SK-N-MC (cell line): ENCODE measurements around the gene MAP4K2.

Experiments
- DNase-seq: peaks from one replicate; pipeline ENCODE4 v3.0.0-alpha.2; 2011; ENCODE audit warnings: low read depth, low spot score
- H3K27ac ChIP-seq: fragments of 200-600 bp; sonication (generic); 2 replicates; pipeline ENCODE4 v1.5.1; 2016; ENCODE audit warnings: mixed run types
- H3K36me3 ChIP-seq: fragments of 200-600 bp; sonication (generic); 2 replicates; pipeline ENCODE4 v1.6.1; 2017; ENCODE audit warnings: antibody characterized with exemption, low read length, mixed read lengths; ENCODE audit not compliant: insufficient read depth
- H3K4me3 ChIP-seq: fragments of 200-600 bp; sonication (generic); 2 replicates; pipeline ENCODE4 v1.5.1; 2016
- H3K9ac ChIP-seq: fragments of 200-600 bp; sonication (generic); 2 replicates; pipeline ENCODE4 v1.8.0; 2017; ENCODE audit warnings: mixed run types, mixed read lengths; ENCODE audit not compliant: insufficient read length
- H3K9me3 ChIP-seq: fragments of 200-600 bp; sonication (generic); 2 replicates; pipeline ENCODE4 v1.6.1; 2017; ENCODE audit warnings: low read depth, mild to moderate bottlenecking, antibody characterized with exemption, low read length, moderate library complexity, mixed read lengths
- EZH2 ChIP-seq: fragments of 200-600 bp; sonication (generic); IDR thresholded peaks from one replicate; pipeline ENCODE4 v1.6.1; 2017; ENCODE audit warnings: antibody characterized with exemption
- FOXP2 ChIP-seq: optimal IDR thresholded peaks from 2 replicates; pipeline ENCODE3; 2011; ENCODE audit warnings: mild to moderate bottlenecking, moderate library complexity; ENCODE audit not compliant: insufficient read depth; ENCODE audit errors: extremely low read length, control extremely low read depth
- POLR2AphosphoS5 ChIP-seq: IDR thresholded peaks from 2 replicates; pipeline ENCODE4 v1.6.1; 2012; ENCODE audit warnings: mild to moderate bottlenecking, low read depth, low read length, borderline replicate concordance

Gene MAP4K2

GRCh38 chr11:64759722-64760719 is 43.0 kb downstream of the MAP4K2 start, which contains the start of gene PYGM:
Gene PYGM, minus strand, starts transcription at chr11:64759974. Its CDS starts 76 bp downstream, at chr11:64759898.
- no peak for DNase-seq
- Histone ChIP-seq H3K9ac (no peak within 1 kb of the TSS), H3K9me3 (no peaks in the 10 kb centered on the region), H3K4me3 (no peak within 1 kb of the TSS), H3K36me3 (peaks cover 25% of the 10 kb centered on the region), H3K27ac (peak within 1 kb of the TSS; percentile 34; the same call in 1 of the 2 replicates)
- no peak for TF ChIP-seq FOXP2
- TF ChIP-seq POLR2AphosphoS5, result no peak; the same call in 1 of the 2 replicates
- TF ChIP-seq EZH2, result no peak

GRCh38 chr11:64759131-64759721 is 43.8 kb downstream of the MAP4K2 start:
- H3K4me3 ChIP-seq, result no peak overlapping the region
- TF ChIP-seq POLR2AphosphoS5 (no peak), FOXP2 (no peak), EZH2 (no peak)
- H3K27ac ChIP-seq, result no peak overlapping the region
- no peak overlapping the region for H3K9ac ChIP-seq
- H3K36me3 ChIP-seq, result peaks cover 18% of the 10 kb centered on the region
- no peaks in the 10 kb centered on the region for H3K9me3 ChIP-seq
- DNase-seq, result no peak

- no peak for DNase-seq
- H3K4me3 ChIP-seq, result no peak overlapping the region
- no peak overlapping the region for H3K27ac ChIP-seq
- no peak overlapping the region for H3K9ac ChIP-seq
- H3K36me3 ChIP-seq, result peaks cover 10% of the 10 kb centered on the region
- H3K9me3 ChIP-seq, result no peaks in the 10 kb centered on the region
- TF ChIP-seq EZH2 (no peak), FOXP2 (no peak), POLR2AphosphoS5 (no peak)
These were observed 44.5 kb downstream of the MAP4K2 start for GRCh38 chr11:64758330-64759079.

GRCh38 chr11:64757549-64758329 is 45.3 kb downstream of the MAP4K2 start:
- Histone ChIP-seq H3K9ac (no peak overlapping the region), H3K9me3 (no peaks in the 10 kb centered on the region), H3K36me3 (peaks cover 3% of the 10 kb centered on the region), H3K4me3 (no peak overlapping the region), H3K27ac (no peak overlapping the region)
- DNase-seq, result no peak
- TF ChIP-seq POLR2AphosphoS5, result no peak
- TF ChIP-seq FOXP2, result no peak
- no peak for TF ChIP-seq EZH2

GRCh38 chr11:64755681-64756361 is 47.2 kb downstream of the MAP4K2 start:
- H3K9ac ChIP-seq, result no peak overlapping the region

GRCh38 chr11:64754919-64755662 is 47.9 kb downstream of the MAP4K2 start:
- Histone ChIP-seq H3K9me3 (no peaks in the 10 kb centered on the region), H3K27ac (no peak overlapping the region), H3K36me3 (no peaks in the 10 kb centered on the region), H3K4me3 (no peak overlapping the region), H3K9ac (no peak overlapping the region)
- TF ChIP-seq POLR2AphosphoS5 (no peak), EZH2 (no peak), FOXP2 (no peak)
- no peak for DNase-seq

More at GRCh38 chr11:64755681-64756361, 47.2 kb downstream of the MAP4K2 start:
- no peak for DNase-seq
- Histone ChIP-seq H3K4me3 (no peak overlapping the region), H3K27ac (no peak overlapping the region), H3K36me3 (no peaks in the 10 kb centered on the region), H3K9me3 (no peaks in the 10 kb centered on the region)
- TF ChIP-seq EZH2, result no peak
